ENCODE measurements around the gene WDR1. TPM values are rescaled to one million over a fixed set of nuclear protein-coding genes. Genes with fewer than 3 reads are reported as not detected.

WDR1 gene
- 390 and 406 TPM in 2 replicates for total RNA-seq

GRCh38 chr4:10116569-10117358 lies at the start of gene WDR1:
Gene WDR1 (minus strand): TSS chr4:10116799. CDS start chr4:10116666, 133 bp downstream.

Other genes with a start within 250 kb of the WDR1 start
- 2.8 TPM in 1 of 2 replicates, not detected in the other for gene SLC2A9, start 95.3 kb downstream of the WDR1 start, total RNA-seq